K562 (cell line): Measurements from ENCODE around the gene VWDE. TPM values are rescaled to one million over a fixed set of nuclear protein-coding genes. Genes with fewer than 3 reads are reported as not detected.

Experiments used
- ADNP ChIP-seq: fragments of 200-800 bp; sonication (Bioruptor generic); IDR thresholded peaks from 2 replicates; pipeline ENCODE4 v1.6.1; 2016; ENCODE audit warnings: missing genetic modification characterization, missing compliant biosample characterization
- CREM ChIP-seq: IDR thresholded peaks from 2 replicates; pipeline ENCODE4 v1.6.1; 2014; ENCODE audit warnings: antibody characterized with exemption, low read depth
- CXXC5 ChIP-seq: fragments of 250-450 bp; sonication (Bioruptor Pico); IDR thresholded peaks from 2 replicates; pipeline ENCODE4 v1.8.0; 2022; ENCODE audit warnings: inconsistent platforms, mild to moderate bottlenecking, moderate library complexity
- EGR1 ChIP-seq: fragments of 450-650 bp; conservative IDR thresholded peaks from 2 replicates; pipeline ENCODE4 v1.6.1; 2017; ENCODE audit warnings: mild to moderate bottlenecking
- ELF2 ChIP-seq: fragments of 250-450 bp; sonication (Bioruptor Pico); IDR thresholded peaks from 2 replicates; pipeline ENCODE4 v1.5.0; 2021; ENCODE audit warnings: mild to moderate bottlenecking
- ETV5 ChIP-seq: sonication (generic); formaldehyde crosslinking; IDR thresholded peaks from 2 replicates; pipeline ENCODE4 v1.4.0; 2020; ENCODE audit warnings: low read depth, mild to moderate bottlenecking, missing genetic modification reagents
- EZH2 ChIP-seq: IDR thresholded peaks from 2 replicates; pipeline ENCODE4 v1.6.1; 2012; ENCODE audit warnings: low read depth, mild to moderate bottlenecking, inconsistent platforms, low read length, borderline replicate concordance
- FUS ChIP-seq: fragments of 200-400 bp; formaldehyde crosslinking; optimal IDR thresholded peaks from 2 replicates; pipeline ENCODE3; 2017; ENCODE audit warnings: low read depth, low read length
- GABPA ChIP-seq: fragments of 200-800 bp; sonication (Bioruptor generic); conservative IDR thresholded peaks from 2 replicates; pipeline ENCODE4 v1.6.1; 2016; ENCODE audit warnings: low read depth, missing genetic modification characterization, missing compliant biosample characterization
- HDAC6 ChIP-seq: IDR thresholded peaks from 2 replicates; pipeline ENCODE4 v1.6.1; 2012; ENCODE audit warnings: low read depth, mild to moderate bottlenecking, control low read depth, inconsistent platforms, low read length, moderate library complexity
- HEY1 ChIP-seq: fragments of 250-450 bp; sonication (Bioruptor Pico); IDR thresholded peaks from 2 replicates; pipeline ENCODE4 v1.5.0; 2020; ENCODE audit warnings: mild to moderate bottlenecking, moderate library complexity, borderline replicate concordance
- JUNB ChIP-seq: fragments of 450-650 bp; formaldehyde crosslinking; conservative IDR thresholded peaks from 2 replicates; pipeline ENCODE4 v1.4.0; 2020; ENCODE audit warnings: mild to moderate bottlenecking
- KAT2B ChIP-seq: IDR thresholded peaks from one replicate; pipeline ENCODE4 v1.6.1; 2012; ENCODE audit warnings: low read depth, mild to moderate bottlenecking, control low read depth, inconsistent platforms, low read length, moderate library complexity
- MYNN ChIP-seq, 2 experiments: sonication (generic); formaldehyde crosslinking in 1 of 2; IDR thresholded peaks; 2 replicates each; pipeline versions ENCODE4 v1.5.0 to v1.6.1; 2016 to 2020; ENCODE audit warnings: antibody characterized with exemption in 1 of 2, missing genetic modification reagents in 1 of 2
- POLR2H ChIP-seq: IDR thresholded peaks from 2 replicates; pipeline ENCODE4 v1.6.1; 2016; ENCODE audit warnings: missing genetic modification characterization, low read depth, mild to moderate bottlenecking, control low read depth, missing compliant biosample characterization, moderate library complexity
- PTRF ChIP-seq: fragments of 450-650 bp; IDR thresholded peaks from 2 replicates; pipeline ENCODE4 v1.6.1; 2016; ENCODE audit warnings: mild to moderate bottlenecking, missing genetic modification characterization, missing compliant biosample characterization
- TAL1 ChIP-seq: fragments of 450-650 bp; IDR thresholded peaks from 2 replicates; pipeline ENCODE4 v1.6.1; 2016; ENCODE audit warnings: mild to moderate bottlenecking
- TCF3 ChIP-seq: sonication (generic); formaldehyde crosslinking; IDR thresholded peaks from 2 replicates; pipeline ENCODE4 v1.4.0; 2020; ENCODE audit warnings: mild to moderate bottlenecking, missing genetic modification reagents
- THRA ChIP-seq: fragments of 450-650 bp; IDR thresholded peaks from 2 replicates; pipeline ENCODE4 v1.6.1; 2017; ENCODE audit warnings: mild to moderate bottlenecking, moderate library complexity
- ZBTB2 ChIP-seq: fragments of 450-650 bp; IDR thresholded peaks from 2 replicates; pipeline ENCODE4 v1.6.1; 2016; ENCODE audit warnings: antibody characterized with exemption
- ZBTB34 ChIP-seq: fragments of 250-450 bp; sonication (Bioruptor Pico); IDR thresholded peaks from 2 replicates; pipeline ENCODE4 v1.8.0; 2021; ENCODE audit warnings: mild to moderate bottlenecking, moderate library complexity
- ZC3H8 ChIP-seq: fragments of 450-650 bp; IDR thresholded peaks from 2 replicates; pipeline ENCODE4 v1.6.1; 2017
- ZNF140 ChIP-seq: fragments of 250-450 bp; sonication (Bioruptor Pico); IDR thresholded peaks from 2 replicates; pipeline ENCODE4 v1.8.0; 2021; ENCODE audit warnings: moderate library complexity, mild to moderate bottlenecking, inconsistent platforms
- ZNF436 ChIP-seq: fragments of 250-450, 450-650 bp; sonication (Bioruptor Pico); formaldehyde crosslinking; IDR thresholded peaks from 2 replicates; pipeline ENCODE4 v1.7.0; 2020; ENCODE audit warnings: mild to moderate bottlenecking
- ZNF668 ChIP-seq: fragments of 250-450 bp; sonication (Bioruptor Pico); IDR thresholded peaks from 2 replicates; pipeline ENCODE4 v1.8.0; 2022; ENCODE audit warnings: mild to moderate bottlenecking, inconsistent platforms
- ZSCAN32 ChIP-seq: fragments of 450-650 bp; formaldehyde crosslinking; IDR thresholded peaks from 2 replicates; pipeline ENCODE4 v1.4.0; 2020; ENCODE audit warnings: mild to moderate bottlenecking, moderate library complexity
- polyA plus RNA-seq, 8 experiments: library from polyadenylated mRNA; depleted of rRNA in 4 of 8; stranded (reverse) in 5 of 8; unstranded in 3 of 8; fragments of >200 nt; fragmentation: Nextera tagmentation in 2 of 8; fragmentation: Illumina TruSeq in 1 of 8; extraction: Ambion mirVana in 2 of 8; extraction: Trizol in 1 of 8; gene quantifications; 2 replicates each; pipeline versions ENCODE4 v1.2.1 to v1.2.3, GENCODE V29; 2011 to 2014; ENCODE audit warnings: inconsistent platforms in 1 of 8, missing spikeins in 1 of 8
- total RNA-seq, 7 experiments: library from RNA; depleted of rRNA in 6 of 7; stranded (reverse); fragments of >200 nt in 6 of 7; fragmentation: Illumina TruSeq in 2 of 7; extraction: Trizol in 2 of 7; gene quantifications; 2 replicates each; pipeline versions ENCODE4 v1.2.1 to v1.2.3, GENCODE V29; 2011 to 2021; ENCODE audit warnings: low replicate concordance in 1 of 7
- TF ChIP-seq, protein P1 (sequence below): IDR thresholded peaks from 3 replicates; pipeline ENCODE4 v1.6.1; 2011; ENCODE audit warnings: borderline replicate concordance, mild to moderate bottlenecking; ENCODE audit not compliant: insufficient read length, insufficient read depth

The VWDE gene
- total and polyA plus RNA-seq, 9 of the 15 experiments (the other 6 are each of a cell fraction or from before 2014, with no cell fraction given): 40.6 to 162 (median 95.2) TPM

DNA sequence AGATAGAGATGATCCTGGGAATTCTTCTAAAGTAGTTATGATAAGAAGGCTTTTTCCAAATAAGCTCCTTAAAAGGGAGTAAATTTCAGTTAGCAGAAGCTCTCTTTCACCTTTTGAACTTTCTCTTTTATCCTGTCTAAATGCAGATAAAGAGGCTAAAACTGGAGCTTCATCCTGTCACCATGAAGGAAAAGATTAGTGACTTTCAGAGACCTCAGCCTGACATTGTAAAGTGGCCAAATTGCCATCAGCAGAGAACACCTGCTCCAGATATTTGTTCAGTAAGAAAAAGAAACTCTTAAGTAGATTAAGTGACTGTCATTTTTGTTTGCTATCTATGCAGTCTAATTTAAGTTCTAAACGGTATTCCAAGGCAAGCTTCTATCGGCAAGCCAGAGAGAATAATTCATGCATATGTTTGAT, 18.3 kb downstream of the VWDE start (continued):
- TF ChIP-seq ZBTB34 (no peak), GABPA (tag) (no peak; the same call in 1 of the 2 replicates), HDAC6 (no peak), ZC3H8 (no peak), ZSCAN32 (CRISPR knock-in tag) (no peak), TCF3 (CRISPR knock-in tag) (peak; percentile 97), ZBTB2 (peak; percentile 44; the same call in 1 of the 2 replicates), THRA (no peak), TAL1 (peak; percentile 95), EGR1 (no peak), ETV5 (CRISPR knock-in tag) (no peak), ZNF140 (CRISPR knock-in tag) (no peak), EZH2 (no peak), CREM (peak; percentile 39; the same call in 1 of the 2 replicates), PTRF (tag) (no peak), MYNN (IDR thresholded peaks at IDR 0.05) (peak; percentile 60; the same call in 1 of the 2 replicates), MYNN (CRISPR knock-in tag; IDR thresholded peaks at IDR 0.05) (no peak), POLR2H (no peak), FUS (no peak), ZNF668 (CRISPR knock-in tag) (no peak), JUNB (CRISPR knock-in tag) (no peak), ZNF436 (no peak), KAT2B (no peak), ADNP (tag) (peak; percentile 40; the same call in 1 of the 2 replicates), ELF2 (CRISPR knock-in tag) (no peak), CXXC5 (CRISPR knock-in tag) (peak; percentile 52; the same call in 1 of the 2 replicates), HEY1 (no peak)
- TF ChIP-seq, protein P1, sequence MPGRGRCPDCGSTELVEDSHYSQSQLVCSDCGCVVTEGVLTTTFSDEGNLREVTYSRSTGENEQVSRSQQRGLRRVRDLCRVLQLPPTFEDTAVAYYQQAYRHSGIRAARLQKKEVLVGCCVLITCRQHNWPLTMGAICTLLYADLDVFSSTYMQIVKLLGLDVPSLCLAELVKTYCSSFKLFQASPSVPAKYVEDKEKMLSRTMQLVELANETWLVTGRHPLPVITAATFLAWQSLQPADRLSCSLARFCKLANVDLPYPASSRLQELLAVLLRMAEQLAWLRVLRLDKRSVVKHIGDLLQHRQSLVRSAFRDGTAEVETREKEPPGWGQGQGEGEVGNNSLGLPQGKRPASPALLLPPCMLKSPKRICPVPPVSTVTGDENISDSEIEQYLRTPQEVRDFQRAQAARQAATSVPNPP: no peak
